ENCODE data around the gene TBC1D5.
"Not testable (repeated sequence)": the region's sequence is repeated elsewhere in the genome, so short reads cannot be mapped to it uniquely, and the experiment has no call there.

The TBC1D5 gene

DNA sequence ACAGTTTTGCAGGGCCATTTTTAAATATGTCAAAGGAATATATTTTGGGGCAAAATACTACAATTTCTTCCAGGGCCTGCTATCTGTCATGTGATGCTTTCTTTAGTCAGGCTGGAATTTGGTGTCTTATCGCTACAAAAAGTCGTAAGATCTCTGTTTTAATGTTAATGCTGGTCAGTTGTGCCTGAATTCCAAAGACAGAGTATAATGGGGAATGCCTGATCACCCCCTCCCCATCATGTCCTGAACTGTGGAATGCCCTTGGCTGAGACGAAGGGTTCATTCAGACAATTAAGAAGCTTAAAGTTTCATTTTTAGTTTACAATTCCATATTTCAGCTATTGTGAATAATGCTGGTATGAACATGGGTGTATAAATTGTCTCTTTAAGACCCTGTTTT is 203.0 kb downstream of the TBC1D5 start:
- Histone ChIP-seq H3K36me3 (ENCODE audit: control insufficient read depth, low read length) (peaks cover 3% of the 10 kb centered on the region; the same call in 1 of the 2 replicates), H3K9me2 (replicated peaks; ENCODE audit: control insufficient read depth, low read length) (no peaks in the 10 kb centered on the region), H3K4me2 (ENCODE audit: low read length) (no peak overlapping the region), H3K9me3 (ENCODE audit: control insufficient read depth, insufficient read depth, low read length) (no peaks in the 10 kb centered on the region), H4K20me1 (ENCODE audit: control insufficient read depth, insufficient read depth, low read depth, low read length) (no peaks in the 10 kb centered on the region), H3K4me3 (ENCODE audit: low read length) (no peak overlapping the region), H3K4me1 (ENCODE audit: control insufficient read depth, low read length) (no peaks in the 10 kb centered on the region), H3F3A (ENCODE audit: control insufficient read depth, insufficient read depth) (no peaks in the 10 kb centered on the region), H3K79me2 (ENCODE audit: control insufficient read depth, low read length) (no peaks in the 10 kb centered on the region), H3K27me3 (ENCODE audit: control insufficient read depth, low read length) (no peaks in the 10 kb centered on the region), H3K27ac (ENCODE audit: low read depth, low read length) (no peak overlapping the region)
- TF ChIP-seq, protein P1, sequence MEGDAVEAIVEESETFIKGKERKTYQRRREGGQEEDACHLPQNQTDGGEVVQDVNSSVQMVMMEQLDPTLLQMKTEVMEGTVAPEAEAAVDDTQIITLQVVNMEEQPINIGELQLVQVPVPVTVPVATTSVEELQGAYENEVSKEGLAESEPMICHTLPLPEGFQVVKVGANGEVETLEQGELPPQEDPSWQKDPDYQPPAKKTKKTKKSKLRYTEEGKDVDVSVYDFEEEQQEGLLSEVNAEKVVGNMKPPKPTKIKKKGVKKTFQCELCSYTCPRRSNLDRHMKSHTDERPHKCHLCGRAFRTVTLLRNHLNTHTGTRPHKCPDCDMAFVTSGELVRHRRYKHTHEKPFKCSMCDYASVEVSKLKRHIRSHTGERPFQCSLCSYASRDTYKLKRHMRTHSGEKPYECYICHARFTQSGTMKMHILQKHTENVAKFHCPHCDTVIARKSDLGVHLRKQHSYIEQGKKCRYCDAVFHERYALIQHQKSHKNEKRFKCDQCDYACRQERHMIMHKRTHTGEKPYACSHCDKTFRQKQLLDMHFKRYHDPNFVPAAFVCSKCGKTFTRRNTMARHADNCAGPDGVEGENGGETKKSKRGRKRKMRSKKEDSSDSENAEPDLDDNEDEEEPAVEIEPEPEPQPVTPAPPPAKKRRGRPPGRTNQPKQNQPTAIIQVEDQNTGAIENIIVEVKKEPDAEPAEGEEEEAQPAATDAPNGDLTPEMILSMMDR (IDR thresholded peaks at IDR 0.05; ENCODE audit: low read depth, low read length, poor library complexity, severe bottlenecking): no peak
- no peak for TF ChIP-seq EZH2phosphoT487 (IDR thresholded peaks at IDR 0.05; ENCODE audit: borderline replicate concordance, low read length)

DNA sequence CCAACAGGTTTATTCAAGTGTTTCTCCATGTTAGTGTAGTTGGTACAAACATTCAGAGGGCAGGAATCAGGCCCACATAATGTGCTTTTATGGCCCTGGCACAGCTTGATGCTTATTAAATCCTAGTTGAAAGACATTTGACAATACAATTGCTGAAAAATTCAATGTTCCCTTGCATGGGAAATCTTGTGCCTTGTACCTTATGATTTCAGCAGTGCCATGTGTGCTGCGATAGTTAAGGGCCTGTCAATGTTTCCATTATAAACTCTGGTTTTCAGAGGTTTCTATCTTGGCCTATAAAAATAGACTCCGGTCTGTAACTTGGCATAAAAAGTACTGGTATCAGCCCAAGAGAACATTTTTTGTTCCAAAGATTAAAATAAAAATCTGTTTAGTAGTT is 207.2 kb downstream of the TBC1D5 start:
- no peaks in the 10 kb centered on the region for H3K27me3 ChIP-seq (ENCODE audit: control insufficient read depth, low read length)

GRCh38 chr3:17532446-17532845 is 210.0 kb downstream of the TBC1D5 start:
- H3K79me2 ChIP-seq (ENCODE audit: control insufficient read depth, low read length); H3K9me2 ChIP-seq (replicated peaks; ENCODE audit: control insufficient read depth, low read length); H3F3A ChIP-seq (ENCODE audit: control insufficient read depth, insufficient read depth); H3K4me2 ChIP-seq (ENCODE audit: low read length); H3K27ac ChIP-seq (ENCODE audit: low read depth, low read length); H3K4me1 ChIP-seq (ENCODE audit: control insufficient read depth, low read length); H3K36me3 ChIP-seq (ENCODE audit: control insufficient read depth, low read length); H3K4me3 ChIP-seq (ENCODE audit: low read length); H3K9me3 ChIP-seq (ENCODE audit: control insufficient read depth, insufficient read depth, low read length); H3K27me3 ChIP-seq (ENCODE audit: control insufficient read depth, low read length); H4K20me1 ChIP-seq (ENCODE audit: control insufficient read depth, insufficient read depth, low read depth, low read length): not testable (repeated sequence)

More for the DNA sequence above, 207.2 kb downstream of the TBC1D5 start:
- H3K9me2 ChIP-seq (replicated peaks; ENCODE audit: control insufficient read depth, low read length): no peaks in the 10 kb centered on the region
- H3F3A ChIP-seq (ENCODE audit: control insufficient read depth, insufficient read depth): no peaks in the 10 kb centered on the region
- no peak overlapping the region for H3K4me2 ChIP-seq (ENCODE audit: low read length)
- H3K9me3 ChIP-seq (ENCODE audit: control insufficient read depth, insufficient read depth, low read length): no peaks in the 10 kb centered on the region
- no peaks in the 10 kb centered on the region for H3K4me1 ChIP-seq (ENCODE audit: control insufficient read depth, low read length)
- H3K4me3 ChIP-seq (ENCODE audit: low read length): no peak overlapping the region
- TF ChIP-seq, protein P1 (IDR thresholded peaks at IDR 0.05; ENCODE audit: low read depth, low read length, poor library complexity, severe bottlenecking): no peak
- no peak for TF ChIP-seq EZH2phosphoT487 (IDR thresholded peaks at IDR 0.05; ENCODE audit: borderline replicate concordance, low read length)
- H3K27ac ChIP-seq (ENCODE audit: low read depth, low read length): no peak overlapping the region
- no peaks in the 10 kb centered on the region for H4K20me1 ChIP-seq (ENCODE audit: control insufficient read depth, insufficient read depth, low read depth, low read length)
- no peaks in the 10 kb centered on the region for H3K36me3 ChIP-seq (ENCODE audit: control insufficient read depth, low read length)
- H3K79me2 ChIP-seq (ENCODE audit: control insufficient read depth, low read length): no peaks in the 10 kb centered on the region

DNA sequence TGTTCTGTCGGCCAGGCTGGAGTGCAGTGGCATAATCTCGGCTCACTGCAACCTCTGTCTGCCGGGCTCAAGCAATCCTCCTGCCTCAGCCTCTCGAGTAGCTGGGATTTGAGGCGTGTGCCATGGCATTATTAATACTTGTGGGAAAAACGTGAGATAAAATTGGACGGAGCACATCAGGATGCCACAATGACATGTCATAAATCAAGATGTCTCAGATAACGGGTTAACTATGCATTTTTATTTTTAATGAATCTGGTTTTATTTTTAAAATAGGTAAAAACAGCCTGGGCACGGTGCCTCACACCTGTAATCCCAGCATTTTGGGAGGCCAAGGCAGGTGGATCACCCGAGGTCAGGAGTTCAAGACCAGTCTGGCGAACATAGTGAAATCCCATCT is 212.8 kb downstream of the TBC1D5 start:
- H3K27ac ChIP-seq (ENCODE audit: low read depth, low read length): no peak overlapping the region
- no peaks in the 10 kb centered on the region for H3K27me3 ChIP-seq (ENCODE audit: control insufficient read depth, low read length)
- TF ChIP-seq, protein P1 (IDR thresholded peaks at IDR 0.05; ENCODE audit: low read depth, low read length, poor library complexity, severe bottlenecking): no peak
- no peak for TF ChIP-seq EZH2phosphoT487 (IDR thresholded peaks at IDR 0.05; ENCODE audit: borderline replicate concordance, low read length)
- no peaks in the 10 kb centered on the region for H3K9me2 ChIP-seq (replicated peaks; ENCODE audit: control insufficient read depth, low read length)
- H3K36me3 ChIP-seq (ENCODE audit: control insufficient read depth, low read length): no peaks in the 10 kb centered on the region
- H3K4me1 ChIP-seq (ENCODE audit: control insufficient read depth, low read length): no peaks in the 10 kb centered on the region
- no peaks in the 10 kb centered on the region for H3F3A ChIP-seq (ENCODE audit: control insufficient read depth, insufficient read depth)
- H3K4me3 ChIP-seq (ENCODE audit: low read length): no peak overlapping the region
- no peaks in the 10 kb centered on the region for H3K9me3 ChIP-seq (ENCODE audit: control insufficient read depth, insufficient read depth, low read length)
- H3K4me2 ChIP-seq (ENCODE audit: low read length): no peak overlapping the region
- no peaks in the 10 kb centered on the region for H4K20me1 ChIP-seq (ENCODE audit: control insufficient read depth, insufficient read depth, low read depth, low read length)
- no peaks in the 10 kb centered on the region for H3K79me2 ChIP-seq (ENCODE audit: control insufficient read depth, low read length)
